ENCODE data around the gene SKI.

- TF ChIP-seq SUZ12 (IDR thresholded peaks at IDR 0.05; ENCODE audit: extremely low read depth, insufficient read depth, insufficient read length), result no peak
- TF ChIP-seq ZNF274 (IDR thresholded peaks at IDR 0.05; ENCODE audit: low read depth, low read length), result no peak
- no peak for TF ChIP-seq YY1 (IDR thresholded peaks at IDR 0.05; ENCODE audit: insufficient read depth, insufficient read length)
These were observed 121.7 kb downstream of the SKI start for GRCh38 chr1:2349806-2350205.
